GM06990 (cell line): ENCODE measurements around the gene ZNF865.

ENCODE experiments used
- DNase-seq: peaks from one replicate; pipeline ENCODE4 v3.0.0-alpha.2; 2011; ENCODE audit not compliant: insufficient read length; ENCODE audit errors: extremely low read depth
- H3K27me3 ChIP-seq: replicated peaks from 2 replicates; pipeline ENCODE4 v1.6.0; 2011; ENCODE audit warnings: low read length; ENCODE audit not compliant: control insufficient read depth, insufficient read depth
- H3K36me3 ChIP-seq: 2 replicates; pipeline ENCODE4 v1.5.1; 2011; ENCODE audit warnings: low read length; ENCODE audit not compliant: control insufficient read depth, insufficient read depth
- H3K4me3 ChIP-seq: replicated peaks from 2 replicates; pipeline ENCODE4 v1.5.1; 2011; ENCODE audit warnings: low read depth, mild to moderate bottlenecking, control low read depth, low read length
- CTCF ChIP-seq: IDR thresholded peaks from 2 replicates; pipeline ENCODE4 v1.5.1; 2011; ENCODE audit warnings: low read length, control low read depth, mild to moderate bottlenecking, inconsistent platforms; ENCODE audit not compliant: insufficient read depth, poor library complexity, severe bottlenecking

ZNF865 gene

GRCh38 chr19:55622242-55622969, 17.0 kb downstream of the ZNF865 start:
- H3K4me3 ChIP-seq: no peak overlapping the region
- DNase-seq: no peak
- peaks cover 2% of the 10 kb centered on the region for H3K36me3 ChIP-seq
- no peaks in the 10 kb centered on the region for H3K27me3 ChIP-seq
- no peak for TF ChIP-seq CTCF

DNA sequence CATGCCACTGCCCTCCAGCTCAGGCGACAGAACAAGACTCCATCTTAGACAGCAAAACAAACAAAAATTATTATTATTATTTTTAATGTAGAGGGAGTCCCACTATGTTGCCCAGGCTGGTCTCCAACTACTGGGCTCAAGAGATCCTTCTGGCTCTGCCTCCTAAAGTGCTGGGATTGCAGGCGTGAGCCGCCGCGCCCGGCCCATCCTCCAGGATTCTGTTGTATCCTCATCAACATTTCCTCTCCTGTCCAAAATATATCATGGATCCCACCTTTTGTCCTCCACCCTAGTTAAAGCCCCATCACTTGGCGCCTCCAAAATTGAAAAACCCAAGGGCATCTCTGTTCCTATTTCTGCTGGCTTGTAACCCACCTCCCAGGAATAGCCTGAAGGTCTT, 17.7 kb downstream of the ZNF865 start:
- Histone ChIP-seq H3K27me3 (no peaks in the 10 kb centered on the region), H3K4me3 (no peak overlapping the region), H3K36me3 (no peaks in the 10 kb centered on the region; the same call in 1 of the 2 replicates)
- TF ChIP-seq CTCF: no peak
- no peak for DNase-seq

GRCh38 chr19:55623561-55623960, 18.1 kb downstream of the ZNF865 start:
- Histone ChIP-seq H3K36me3 (no peaks in the 10 kb centered on the region; the same call in 1 of the 2 replicates), H3K27me3 (no peaks in the 10 kb centered on the region), H3K4me3 (no peak overlapping the region)
- DNase-seq: no peak
- no peak for TF ChIP-seq CTCF

- no peak for TF ChIP-seq CTCF
These were observed 18.9 kb downstream of the ZNF865 start, which contains the start of gene ZNF784 for GRCh38 chr19:55624109-55625003. ZNF784 (minus strand) TSS chr19:55624566; CDS start chr19:55624561, 5 bp downstream.

DNA sequence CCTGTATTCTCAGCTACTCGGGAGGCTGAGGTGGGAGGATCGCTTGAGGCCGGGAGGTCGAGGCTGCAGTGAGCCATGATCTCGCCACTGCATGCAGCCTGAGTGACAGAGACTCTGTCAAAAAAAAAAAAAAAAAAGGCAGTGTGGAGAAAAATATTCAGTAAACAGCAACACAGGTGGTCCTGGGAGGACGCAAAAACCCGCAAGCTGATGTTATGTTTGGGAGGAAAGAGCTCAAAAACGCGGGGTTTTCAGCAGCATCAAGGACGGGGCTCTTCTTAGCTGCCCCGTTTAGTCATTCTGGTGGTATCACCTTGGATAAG, 19.5 kb downstream of the ZNF865 start:
- no peaks in the 10 kb centered on the region for H3K27me3 ChIP-seq
- H3K36me3 ChIP-seq: no peaks in the 10 kb centered on the region; the same call in 1 of the 2 replicates
- no peak for DNase-seq
- TF ChIP-seq CTCF: no peak
- peak overlapping the region; percentile 79 for H3K4me3 ChIP-seq

More at GRCh38 chr19:55624109-55625003, 18.9 kb downstream of the ZNF865 start, which contains the start of gene ZNF784:
- H3K36me3 ChIP-seq: no peaks in the 10 kb centered on the region; the same call in 1 of the 2 replicates
- peak within 1 kb of the TSS; percentile 79 for H3K4me3 ChIP-seq
- DNase-seq: peak; percentile 88
- H3K27me3 ChIP-seq: no peaks in the 10 kb centered on the region
